Measurements from ENCODE around the gene TRIO. TPM values are rescaled to one million over a fixed set of nuclear protein-coding genes. Genes with fewer than 3 reads are reported as not detected.

The TRIO gene
- total RNA-seq, 3 donors from 2014 or later (not counting 1 experiment from before 2014, with no cell fraction given): 84.6 to 136 (median 94.3) TPM

- Histone ChIP-seq H3K27ac (ENCODE audit: low read length) (no peak overlapping the region), H3K9me3 (ENCODE audit: control insufficient read depth, insufficient read depth, low read length) (no peaks in the 10 kb centered on the region), H3K4me3 (ENCODE audit: low read length) (no peak overlapping the region), H3K36me3 (ENCODE audit: control insufficient read depth, insufficient read depth, low read length) (no peaks in the 10 kb centered on the region), H3K27me3 (ENCODE audit: control insufficient read depth, insufficient read depth, low read length) (no peaks in the 10 kb centered on the region), H3K4me1 (ENCODE audit: control insufficient read depth, insufficient read depth, low read length) (no peaks in the 10 kb centered on the region)
- Mint-ChIP-seq H3K4me3 (no peak overlapping the region), H3K9me3 (no peaks in the 10 kb centered on the region), H3K36me3 (no peaks in the 10 kb centered on the region), H3K4me1 (peaks cover 4 to 24% of the 10 kb centered on the region in 2 donors), H3K27me3 (ENCODE audit: low read depth in 2 of 2) (no peaks in the 10 kb centered on the region), H3K27ac (no peak overlapping the region)
- DNase-seq: no peak
- intact Hi-C loops (cut with micrococcal nuclease): no loop called here
- ATAC-seq: no peak
- no peak for TF ChIP-seq CTCF (IDR thresholded peaks at IDR 0.05)
- 89% methylated on average over 2 of the region's 4 CpGs for WGBS (ENCODE audit: insufficient coverage)
Observed at GRCh38 chr5:14193496-14193895, 50.4 kb downstream of the TRIO start.

GRCh38 chr5:14195588-14195987 is 52.4 kb downstream of the TRIO start:
- Mint-ChIP-seq H3K4me3 (no peak overlapping the region), H3K4me1 (peaks cover 0 to 22% of the 10 kb centered on the region in 2 donors), H3K9me3 (no peaks in the 10 kb centered on the region), H3K27ac (no peak overlapping the region), H3K27me3 (ENCODE audit: low read depth in 2 of 2) (no peaks in the 10 kb centered on the region), H3K36me3 (no peaks in the 10 kb centered on the region)
- no peak for ATAC-seq
- no peaks in the 10 kb centered on the region for H3K27me3 ChIP-seq (ENCODE audit: control insufficient read depth, insufficient read depth, low read length)
- no peaks in the 10 kb centered on the region for H3K36me3 ChIP-seq (ENCODE audit: control insufficient read depth, insufficient read depth, low read length)
- intact Hi-C loops (cut with micrococcal nuclease): no loop called here
- WGBS (ENCODE audit: insufficient coverage): 98% methylated on average over 3 of the region's 5 CpGs
- H3K9me3 ChIP-seq (ENCODE audit: control insufficient read depth, insufficient read depth, low read length): no peaks in the 10 kb centered on the region
- DNase-seq: no peak
- no peak overlapping the region for H3K4me3 ChIP-seq (ENCODE audit: low read length)
- no peak for TF ChIP-seq CTCF (IDR thresholded peaks at IDR 0.05)
- no peak overlapping the region for H3K27ac ChIP-seq (ENCODE audit: low read length)
- no peaks in the 10 kb centered on the region for H3K4me1 ChIP-seq (ENCODE audit: control insufficient read depth, insufficient read depth, low read length)

GRCh38 chr5:14197056-14197455 is 53.9 kb downstream of the TRIO start:
- H3K36me3 Mint-ChIP-seq: no peaks in the 10 kb centered on the region
- ATAC-seq: no peak
- no peak overlapping the region for H3K4me3 Mint-ChIP-seq
- Histone ChIP-seq H3K27ac (ENCODE audit: low read length) (no peak overlapping the region), H3K36me3 (ENCODE audit: control insufficient read depth, insufficient read depth, low read length) (no peaks in the 10 kb centered on the region), H3K4me3 (ENCODE audit: low read length) (no peak overlapping the region), H3K9me3 (ENCODE audit: control insufficient read depth, insufficient read depth, low read length) (no peaks in the 10 kb centered on the region), H3K4me1 (ENCODE audit: control insufficient read depth, insufficient read depth, low read length) (no peaks in the 10 kb centered on the region), H3K27me3 (ENCODE audit: control insufficient read depth, insufficient read depth, low read length) (no peaks in the 10 kb centered on the region)
- no peak overlapping the region for H3K27ac Mint-ChIP-seq
- H3K4me1 Mint-ChIP-seq: peaks cover 0 to 28% of the 10 kb centered on the region in 2 donors
- no peaks in the 10 kb centered on the region for H3K27me3 Mint-ChIP-seq (ENCODE audit: low read depth in 2 of 2)
- no peak for DNase-seq
- intact Hi-C loops (cut with micrococcal nuclease): no loop called here
- no peaks in the 10 kb centered on the region for H3K9me3 Mint-ChIP-seq
- TF ChIP-seq CTCF (IDR thresholded peaks at IDR 0.05): no peak
- 82% methylated on average over 5 of the region's 5 CpGs for WGBS (ENCODE audit: insufficient coverage)

- H3K4me1 Mint-ChIP-seq: peaks cover 13 to 45% of the 10 kb centered on the region in 2 donors
- no peaks in the 10 kb centered on the region for H3K9me3 Mint-ChIP-seq
- H3K27ac Mint-ChIP-seq: no peak overlapping the region
- no peaks in the 10 kb centered on the region for H3K27me3 ChIP-seq (ENCODE audit: control insufficient read depth, insufficient read depth, low read length)
- no peak for TF ChIP-seq CTCF (IDR thresholded peaks at IDR 0.05)
- H3K4me3 ChIP-seq (ENCODE audit: low read length): no peak overlapping the region
- intact Hi-C loops (cut with micrococcal nuclease): no loop called here
- no peak overlapping the region for H3K27ac ChIP-seq (ENCODE audit: low read length)
- H3K9me3 ChIP-seq (ENCODE audit: control insufficient read depth, insufficient read depth, low read length): no peaks in the 10 kb centered on the region
- ATAC-seq (no peak), DNase-seq (no peak)
- no peaks in the 10 kb centered on the region for H3K36me3 ChIP-seq (ENCODE audit: control insufficient read depth, insufficient read depth, low read length)
- H3K27me3 Mint-ChIP-seq (ENCODE audit: low read depth in 2 of 2): no peaks in the 10 kb centered on the region
- peaks cover 9% of the 10 kb centered on the region for H3K4me1 ChIP-seq (ENCODE audit: control insufficient read depth, insufficient read depth, low read length)
- no peaks in the 10 kb centered on the region for H3K36me3 Mint-ChIP-seq
- WGBS (ENCODE audit: insufficient coverage): 85% methylated on average over 6 of the region's 6 CpGs
- no peak overlapping the region for H3K4me3 Mint-ChIP-seq
Observed at GRCh38 chr5:14199902-14200301, 56.8 kb downstream of the TRIO start.
